GM23338 (cell line): Measurements from ENCODE around the gene PGPEP1. TPM values are rescaled to one million over a fixed set of nuclear protein-coding genes. Genes with fewer than 3 reads are reported as not detected.

Experiments
- ATAC-seq: fragments of 200-7000 bp; cut with Tn5 transposase; 3 replicates; pipeline ENCODE4 v1.9.1; 2020
- DNase-seq: peaks from one replicate; pipeline ENCODE4 v3.0.0-alpha.2; 2015; ENCODE audit warnings: low spot score
- H2AFZ ChIP-seq: fragments of 200-600 bp; sonication (generic); 2 replicates; pipeline ENCODE4 v1.8.0; 2016; ENCODE audit warnings: antibody characterized with exemption, mild to moderate bottlenecking, moderate library complexity
- H3F3A ChIP-seq: fragments of 200-600 bp; sonication (generic); replicated peaks from 2 replicates; pipeline ENCODE4 v1.8.0; 2017; ENCODE audit warnings: antibody characterized with exemption, mixed run types, low read depth
- H3K27ac ChIP-seq: fragments of 200-600 bp; sonication (generic); 2 replicates; pipeline ENCODE4 v1.6.1; 2016; ENCODE audit warnings: low read depth
- H3K27me3 ChIP-seq: fragments of 200-600 bp; sonication (generic); 2 replicates; pipeline ENCODE4 v1.8.0; 2016; ENCODE audit warnings: mild to moderate bottlenecking, mixed run types, moderate library complexity; ENCODE audit not compliant: insufficient read depth
- H3K36me3 ChIP-seq: fragments of 200-600 bp; sonication (generic); 2 replicates; pipeline ENCODE4 v1.8.0; 2016; ENCODE audit warnings: mild to moderate bottlenecking; ENCODE audit not compliant: insufficient read depth
- H3K4me1 ChIP-seq: fragments of 200-600 bp; sonication (generic); 2 replicates; pipeline ENCODE4 v1.8.0; 2016; ENCODE audit warnings: mild to moderate bottlenecking, moderate library complexity; ENCODE audit not compliant: insufficient read depth
- H3K4me2 ChIP-seq: fragments of 200-600 bp; sonication (generic); 2 replicates; pipeline ENCODE4 v1.7.1; 2017; ENCODE audit warnings: mixed run types
- H3K4me3 ChIP-seq: fragments of 200-600 bp; sonication (generic); 2 replicates; pipeline ENCODE4 v1.6.1; 2016; ENCODE audit warnings: mixed run types
- H3K79me2 ChIP-seq: fragments of 200-600 bp; sonication (generic); replicated peaks from 2 replicates; pipeline ENCODE4 v1.8.0; 2017; ENCODE audit warnings: mild to moderate bottlenecking; ENCODE audit not compliant: insufficient read depth
- H3K9me2 ChIP-seq: fragments of 200-600 bp; sonication (generic); 2 replicates; pipeline ENCODE4 v1.8.0; 2017; ENCODE audit not compliant: insufficient read depth
- H4K20me1 ChIP-seq: fragments of 200-600 bp; sonication (generic); replicated peaks from 2 replicates; pipeline ENCODE4 v1.8.0; 2017; ENCODE audit warnings: mild to moderate bottlenecking; ENCODE audit not compliant: insufficient read depth
- H3K27ac Mint-ChIP-seq: 2 replicates; pipeline ENCODE4 v1.8.0; 2020; ENCODE audit warnings: inconsistent platforms, mild to moderate bottlenecking, moderate library complexity, mixed read lengths
- H3K27me3 Mint-ChIP-seq: 3 replicates; pipeline ENCODE4 v1.8.0; 2022; ENCODE audit warnings: low read depth, mild to moderate bottlenecking, moderate library complexity, mixed read lengths, inconsistent platforms; ENCODE audit not compliant: insufficient read depth, poor library complexity
- H3K36me3 Mint-ChIP-seq: 3 replicates; pipeline ENCODE4 v1.8.0; 2021; ENCODE audit warnings: low read depth, mild to moderate bottlenecking, inconsistent platforms, moderate library complexity, mixed read lengths
- H3K4me1 Mint-ChIP-seq: 3 replicates; pipeline ENCODE4 v1.8.0; 2020; ENCODE audit warnings: mild to moderate bottlenecking, inconsistent platforms, mixed read lengths
- H3K4me3 Mint-ChIP-seq: 3 replicates; pipeline ENCODE4 v1.8.0; 2021; ENCODE audit warnings: moderate library complexity, mild to moderate bottlenecking, inconsistent platforms, mixed read lengths
- H3K9me3 Mint-ChIP-seq: 3 replicates; pipeline ENCODE4 v1.8.0; 2020; ENCODE audit warnings: moderate library complexity, mild to moderate bottlenecking, inconsistent platforms, mixed read lengths
- CTCF ChIP-seq, 2 experiments: fragments of 200-600 bp in 1 of 2; sonication (generic) in 1 of 2; conservative IDR thresholded peaks; 2 replicates each; pipeline versions ENCODE4 v1.5.1 to v1.6.1; 2016 to 2017; ENCODE audit warnings: antibody characterized with exemption in 2 of 2, low read depth in 2 of 2, mild to moderate bottlenecking in 2 of 2, moderate library complexity in 1 of 2
- ETS1 ChIP-seq: IDR thresholded peaks from 2 replicates; pipeline ENCODE4 v1.6.1; 2016; ENCODE audit warnings: antibody characterized with exemption
- JUNB ChIP-seq: IDR thresholded peaks from one replicate; pipeline ENCODE4 v1.6.1; 2016; ENCODE audit warnings: antibody characterized with exemption; ENCODE audit not compliant: unreplicated experiment
- POLR2AphosphoS5 ChIP-seq: IDR thresholded peaks from 2 replicates; pipeline ENCODE4 v1.6.1; 2016; ENCODE audit warnings: antibody characterized with exemption, low read depth
- STAT1 ChIP-seq: IDR thresholded peaks from one replicate; pipeline ENCODE4 v1.6.1; 2016; ENCODE audit warnings: antibody characterized with exemption; ENCODE audit not compliant: unreplicated experiment
- ZNF114 ChIP-seq: fragments of 250-450 bp; sonication (Bioruptor Pico); IDR thresholded peaks from 2 replicates; pipeline ENCODE4 v1.5.0; 2020; ENCODE audit warnings: mild to moderate bottlenecking, moderate library complexity
- ZNF331 ChIP-seq: fragments of 250-450 bp; sonication (Bioruptor Pico); IDR thresholded peaks from 2 replicates; pipeline ENCODE4 v1.5.0; 2020; ENCODE audit warnings: low read depth, mild to moderate bottlenecking, moderate library complexity
- ZNF462 ChIP-seq: fragments of 250-450 bp; sonication (Bioruptor Pico); IDR thresholded peaks from 2 replicates; pipeline ENCODE4 v1.5.0; 2020; ENCODE audit warnings: mild to moderate bottlenecking, moderate library complexity
- polyA plus RNA-seq: library from polyadenylated mRNA; unstranded; fragments of >200 nt; fragmentation: Nextera tagmentation; extraction: Ambion mirVana; gene quantifications from 2 replicates; pipeline ENCODE4 v1.2.1, GENCODE V29; 2016
- total RNA-seq: library from RNA; depleted of rRNA; stranded (reverse); fragments of >200 nt; shearing (Covaris generic); gene quantifications from 2 replicates; pipeline ENCODE4 v1.2.3, GENCODE V29; 2014

PGPEP1 gene
- total and polyA plus RNA-seq, 2 experiments from 2014 or later = 15.5 to 18.9 TPM

- TF ChIP-seq POLR2AphosphoS5 (no peak), ZNF114 (CRISPR knock-in tag) (no peak), CTCF (conservative IDR thresholded peaks at IDR 0.05; ENCODE audit: low read depth in 2 of 2) (peak; percentile 34 to 44)
- peak; percentile 6; the same call in 2 of the 3 replicates for ATAC-seq
- Histone ChIP-seq H3K4me1 (peaks cover 30% of the 10 kb centered on the region), H3K36me3 (peaks cover 3% of the 10 kb centered on the region; the same call in 1 of the 2 replicates), H3K9me2 (no peaks in the 10 kb centered on the region), H2AFZ (no peak overlapping the region), H4K20me1 (no peaks in the 10 kb centered on the region; the same call in 1 of the 2 replicates), H3K4me3 (no peak overlapping the region), H3K4me2 (no peak overlapping the region), H3K27me3 (no peaks in the 10 kb centered on the region), H3K27ac (0 out of 2 replicates have a peak overlapping the region, but pooled peaks have one; percentile 55), H3K79me2 (no peaks in the 10 kb centered on the region), H3F3A (peaks cover 39% of the 10 kb centered on the region)
- Mint-ChIP-seq H3K4me1 (peaks cover 32% of the 10 kb centered on the region), H3K9me3 (no peaks in the 10 kb centered on the region), H3K27me3 (peaks cover 18% of the 10 kb centered on the region), H3K36me3 (peaks cover 30% of the 10 kb centered on the region), H3K27ac (peak overlapping the region; percentile 30), H3K4me3 (no peak overlapping the region; the same call in 2 of the 3 replicates)
- peak; percentile 37 for DNase-seq
These were observed 33.1 kb upstream of the PGPEP1 start for GRCh38 chr19:18307271-18307681.

GRCh38 chr19:18308051-18308947 lies 32.1 kb upstream of the PGPEP1 start:
- peaks cover 12% of the 10 kb centered on the region; the same call in 1 of the 2 replicates for H3K36me3 ChIP-seq
- no peaks in the 10 kb centered on the region for H3K9me2 ChIP-seq
- Mint-ChIP-seq H3K4me3 (no peak overlapping the region), H3K27me3 (peaks cover 21% of the 10 kb centered on the region), H3K9me3 (no peaks in the 10 kb centered on the region), H3K4me1 (peaks cover 32% of the 10 kb centered on the region), H3K36me3 (peaks cover 40% of the 10 kb centered on the region), H3K27ac (no peak overlapping the region)
- H2AFZ ChIP-seq = no peak overlapping the region
- H3K4me2 ChIP-seq = no peak overlapping the region
- no peak overlapping the region for H3K27ac ChIP-seq
- peaks cover 29% of the 10 kb centered on the region for H3K4me1 ChIP-seq
- H3K4me3 ChIP-seq = no peak overlapping the region
- 0 out of 2 replicates have a peak, but pooled peaks cover 8% of the 10 kb centered on the region for H3K79me2 ChIP-seq
- TF ChIP-seq STAT1 = no peak
- no peak; the same call in 1 of the 2 replicates for TF ChIP-seq POLR2AphosphoS5
- no peak for TF ChIP-seq JUNB
- TF ChIP-seq ZNF114 (CRISPR knock-in tag) = no peak
- TF ChIP-seq ETS1 = no peak
- TF ChIP-seq ZNF331 (CRISPR knock-in tag) = no peak
- no peak for TF ChIP-seq ZNF462 (CRISPR knock-in tag)
- DNase-seq (no peak), ATAC-seq (no peak)
- H3F3A ChIP-seq = peaks cover 36% of the 10 kb centered on the region
- no peaks in the 10 kb centered on the region for H3K27me3 ChIP-seq
- H4K20me1 ChIP-seq = peaks cover under 1% of the 10 kb centered on the region; the same call in 1 of the 2 replicates
